Parathyroid adenoma (tissue), 2 donors: ENCODE data around the gene IL17B.

Experiments used
- H2AFZ ChIP-seq: fragments of 300-600 bp; sonication (generic); one replicate; pipeline ENCODE4 v1.7.0; 2017; ENCODE audit warnings: antibody characterized with exemption, mild to moderate bottlenecking
- H3K27ac ChIP-seq: fragments of 300-600 bp; sonication (generic); one replicate; pipeline ENCODE4 v1.7.0; 2017
- H3K27me3 ChIP-seq: fragments of 300-600 bp; sonication (generic); one replicate; pipeline ENCODE4 v1.7.0; 2017; ENCODE audit warnings: low read length; ENCODE audit not compliant: control insufficient read depth, insufficient read depth
- H3K36me3 ChIP-seq: fragments of 300-600 bp; sonication (generic); one replicate; pipeline ENCODE4 v1.7.0; 2017; ENCODE audit warnings: low read length; ENCODE audit not compliant: control insufficient read depth, insufficient read depth
- H3K4me1 ChIP-seq: fragments of 300-600 bp; sonication (generic); one replicate; pipeline ENCODE4 v1.7.0; 2017; ENCODE audit warnings: control low read depth
- H3K4me2 ChIP-seq: fragments of 300-600 bp; sonication (generic); one replicate; pipeline ENCODE4 v1.7.0; 2017; ENCODE audit warnings: low read length
- H3K4me3 ChIP-seq: fragments of 300-600 bp; sonication (generic); one replicate; pipeline ENCODE4 v1.7.0; 2017; ENCODE audit warnings: low read depth, low read length
- H3K79me2 ChIP-seq: fragments of 300-600 bp; sonication (generic); one replicate; pipeline ENCODE4 v1.7.0; 2017; ENCODE audit warnings: control low read depth
- H3K9ac ChIP-seq: fragments of 300-600 bp; sonication (generic); one replicate; pipeline ENCODE4 v1.7.0; 2017; ENCODE audit warnings: mild to moderate bottlenecking
- H3K9me3 ChIP-seq: fragments of 300-600 bp; sonication (generic); one replicate; pipeline ENCODE4 v1.7.0; 2017; ENCODE audit warnings: low read length; ENCODE audit not compliant: control insufficient read depth
- TF ChIP-seq, protein P1 (sequence below): fragments of 300-600 bp; sonication (generic); IDR thresholded peaks from one replicate; pipeline ENCODE4 v1.7.0; 2017; ENCODE audit warnings: antibody characterized with exemption, mild to moderate bottlenecking
- donor health status: primary hyperparathyroidism.

Gene IL17B

DNA sequence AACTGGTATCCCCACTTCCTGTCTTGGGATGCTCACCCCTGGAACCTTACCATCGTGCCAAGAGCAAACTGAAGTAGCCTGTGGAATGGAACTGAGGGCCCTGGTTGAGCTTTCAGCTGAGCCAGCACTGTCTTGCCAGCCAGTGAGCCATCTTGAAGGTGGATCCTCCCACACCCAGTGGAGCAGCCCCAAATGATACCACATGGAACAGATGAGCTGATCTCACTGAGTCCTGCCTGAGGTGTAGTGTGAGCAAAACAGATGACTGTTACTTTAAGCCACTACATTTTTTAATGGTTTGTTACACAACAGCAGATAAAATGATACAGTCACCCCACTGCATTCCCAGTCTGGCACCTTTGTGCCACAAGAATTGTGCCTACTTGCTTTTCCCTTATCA, 23.4 kb downstream of the IL17B start:
- Histone ChIP-seq H3K36me3 (no peaks in the 10 kb centered on the region), H3K27me3 (no peaks in the 10 kb centered on the region), H3K4me2 (no peak overlapping the region), H3K27ac (no peak overlapping the region), H2AFZ (no peak overlapping the region), H3K9me3 (no peaks in the 10 kb centered on the region), H3K4me1 (peaks cover 9% of the 10 kb centered on the region), H3K79me2 (no peaks in the 10 kb centered on the region), H3K4me3 (no peak overlapping the region), H3K9ac (no peak overlapping the region)
- TF ChIP-seq, protein P1, sequence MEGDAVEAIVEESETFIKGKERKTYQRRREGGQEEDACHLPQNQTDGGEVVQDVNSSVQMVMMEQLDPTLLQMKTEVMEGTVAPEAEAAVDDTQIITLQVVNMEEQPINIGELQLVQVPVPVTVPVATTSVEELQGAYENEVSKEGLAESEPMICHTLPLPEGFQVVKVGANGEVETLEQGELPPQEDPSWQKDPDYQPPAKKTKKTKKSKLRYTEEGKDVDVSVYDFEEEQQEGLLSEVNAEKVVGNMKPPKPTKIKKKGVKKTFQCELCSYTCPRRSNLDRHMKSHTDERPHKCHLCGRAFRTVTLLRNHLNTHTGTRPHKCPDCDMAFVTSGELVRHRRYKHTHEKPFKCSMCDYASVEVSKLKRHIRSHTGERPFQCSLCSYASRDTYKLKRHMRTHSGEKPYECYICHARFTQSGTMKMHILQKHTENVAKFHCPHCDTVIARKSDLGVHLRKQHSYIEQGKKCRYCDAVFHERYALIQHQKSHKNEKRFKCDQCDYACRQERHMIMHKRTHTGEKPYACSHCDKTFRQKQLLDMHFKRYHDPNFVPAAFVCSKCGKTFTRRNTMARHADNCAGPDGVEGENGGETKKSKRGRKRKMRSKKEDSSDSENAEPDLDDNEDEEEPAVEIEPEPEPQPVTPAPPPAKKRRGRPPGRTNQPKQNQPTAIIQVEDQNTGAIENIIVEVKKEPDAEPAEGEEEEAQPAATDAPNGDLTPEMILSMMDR: no peak

DNA sequence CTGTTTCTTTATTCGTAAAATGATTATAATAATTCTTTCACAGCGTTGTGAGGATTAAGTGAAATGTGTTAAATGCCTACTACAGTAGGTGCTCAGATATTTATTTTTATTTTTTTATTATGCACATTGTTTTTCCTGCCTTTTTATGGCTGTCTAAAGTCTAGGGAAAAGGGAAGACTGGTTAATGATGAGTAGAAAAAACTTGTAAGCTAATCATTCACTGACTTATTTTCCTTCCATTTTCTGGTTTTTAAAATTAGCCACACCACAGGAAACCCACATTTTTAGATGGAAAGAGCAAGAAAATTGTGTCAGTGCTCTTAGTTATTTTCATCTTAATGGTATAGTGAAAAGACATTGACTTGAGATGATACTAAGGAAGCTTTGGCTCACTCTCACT, 25.2 kb downstream of the IL17B start:
- Histone ChIP-seq H3K9me3 (no peaks in the 10 kb centered on the region), H3K9ac (no peak overlapping the region), H3K4me3 (no peak overlapping the region), H3K27me3 (no peaks in the 10 kb centered on the region), H3K36me3 (no peaks in the 10 kb centered on the region), H3K4me2 (no peak overlapping the region), H3K4me1 (peaks cover 7% of the 10 kb centered on the region), H2AFZ (no peak overlapping the region), H3K79me2 (no peaks in the 10 kb centered on the region), H3K27ac (no peak overlapping the region)
- TF ChIP-seq, protein P1: no peak

DNA sequence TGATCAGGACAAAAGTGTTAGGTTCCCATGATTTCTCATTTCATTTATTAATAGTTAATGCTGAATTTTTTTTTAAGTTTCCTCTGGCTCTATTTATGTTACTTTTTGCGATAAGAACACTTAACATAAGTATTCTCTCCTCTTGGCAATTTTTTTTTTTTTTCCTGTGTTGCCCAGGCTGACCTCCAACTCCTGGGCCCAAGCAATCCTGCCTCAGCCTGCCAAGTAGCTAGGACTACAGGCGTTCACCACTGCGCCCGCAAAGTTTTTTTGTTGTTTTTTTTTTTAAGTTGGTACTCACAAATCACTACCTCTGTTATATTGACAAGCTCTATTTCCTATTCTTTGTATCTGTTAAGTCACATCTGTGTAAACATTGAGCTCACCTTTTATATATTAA, 26.9 kb downstream of the IL17B start:
- Histone ChIP-seq H2AFZ (no peak overlapping the region), H3K36me3 (no peaks in the 10 kb centered on the region), H3K27me3 (no peaks in the 10 kb centered on the region), H3K9me3 (no peaks in the 10 kb centered on the region), H3K4me1 (peaks cover 2% of the 10 kb centered on the region), H3K9ac (no peak overlapping the region), H3K79me2 (peaks cover 4% of the 10 kb centered on the region), H3K27ac (no peak overlapping the region), H3K4me2 (no peak overlapping the region), H3K4me3 (no peak overlapping the region)
- TF ChIP-seq, protein P1: no peak

DNA sequence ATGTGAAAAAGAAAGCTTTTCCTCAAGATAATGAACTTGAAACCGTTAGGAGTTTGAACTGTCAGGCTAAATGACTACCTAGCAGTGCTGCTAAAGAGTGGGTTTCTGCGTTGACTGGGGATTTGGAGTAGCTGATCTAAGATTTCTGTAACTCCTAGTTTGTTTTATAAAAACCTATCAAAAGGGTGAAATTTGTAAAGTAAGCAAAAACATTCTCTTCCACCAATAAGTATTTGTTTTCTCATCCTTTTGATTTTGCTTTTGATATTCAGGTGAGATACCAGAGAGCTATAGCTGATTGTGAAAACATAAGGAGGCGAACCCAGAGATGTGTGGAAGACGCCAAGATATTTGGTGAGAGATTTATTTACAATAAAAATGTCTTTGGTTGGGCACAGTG, 29.7 kb downstream of the IL17B start:
- H3K9ac ChIP-seq: no peak overlapping the region
- no peak overlapping the region for H3K27ac ChIP-seq
- TF ChIP-seq, protein P1: no peak
- H3K36me3 ChIP-seq: no peaks in the 10 kb centered on the region
- peaks cover 10% of the 10 kb centered on the region for H3K79me2 ChIP-seq
- peaks cover 4% of the 10 kb centered on the region for H3K4me1 ChIP-seq
- H3K27me3 ChIP-seq: no peaks in the 10 kb centered on the region
- no peak overlapping the region for H3K4me3 ChIP-seq
- H3K4me2 ChIP-seq: no peak overlapping the region
- no peaks in the 10 kb centered on the region for H3K9me3 ChIP-seq
- H2AFZ ChIP-seq: no peak overlapping the region

DNA sequence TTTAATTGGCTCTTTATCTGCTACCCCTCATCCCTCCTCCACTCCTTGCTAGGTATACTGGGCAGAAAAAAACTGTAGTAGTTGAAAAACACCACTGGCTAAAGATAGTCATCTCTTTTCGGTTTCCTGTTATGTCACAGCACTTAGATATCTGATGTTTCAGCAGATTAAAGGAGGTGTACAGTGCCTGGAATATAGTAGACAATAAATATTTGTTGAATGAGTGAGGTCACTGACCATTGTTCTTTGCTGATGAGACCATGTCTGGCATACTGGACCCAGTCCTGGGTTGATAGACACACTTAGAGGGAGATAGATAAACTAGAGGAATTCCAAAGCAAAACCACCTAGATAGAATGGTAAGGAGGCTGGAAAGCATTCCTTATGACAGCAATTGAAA, 30.6 kb downstream of the IL17B start:
- TF ChIP-seq, protein P1: no peak
- Histone ChIP-seq H3K4me2 (no peak overlapping the region), H2AFZ (no peak overlapping the region), H3K9me3 (no peaks in the 10 kb centered on the region), H3K79me2 (peaks cover 10% of the 10 kb centered on the region), H3K4me3 (no peak overlapping the region), H3K36me3 (no peaks in the 10 kb centered on the region), H3K4me1 (peaks cover 4% of the 10 kb centered on the region), H3K27ac (peak overlapping the region; percentile 30), H3K27me3 (no peaks in the 10 kb centered on the region), H3K9ac (no peak overlapping the region)
